ENCODE data around the gene VWA3A. TPM values are rescaled to one million over a fixed set of nuclear protein-coding genes. Genes with fewer than 3 reads are reported as not detected.
A peak's percentile ranks its signal among the peaks of the same experiment; 100 is the strongest.

VWA3A gene
- polyA plus RNA-seq, 2 of the 4 experiments (the other 2 are of a cell fraction), result 0.17 TPM; not detected in 1

DNA sequence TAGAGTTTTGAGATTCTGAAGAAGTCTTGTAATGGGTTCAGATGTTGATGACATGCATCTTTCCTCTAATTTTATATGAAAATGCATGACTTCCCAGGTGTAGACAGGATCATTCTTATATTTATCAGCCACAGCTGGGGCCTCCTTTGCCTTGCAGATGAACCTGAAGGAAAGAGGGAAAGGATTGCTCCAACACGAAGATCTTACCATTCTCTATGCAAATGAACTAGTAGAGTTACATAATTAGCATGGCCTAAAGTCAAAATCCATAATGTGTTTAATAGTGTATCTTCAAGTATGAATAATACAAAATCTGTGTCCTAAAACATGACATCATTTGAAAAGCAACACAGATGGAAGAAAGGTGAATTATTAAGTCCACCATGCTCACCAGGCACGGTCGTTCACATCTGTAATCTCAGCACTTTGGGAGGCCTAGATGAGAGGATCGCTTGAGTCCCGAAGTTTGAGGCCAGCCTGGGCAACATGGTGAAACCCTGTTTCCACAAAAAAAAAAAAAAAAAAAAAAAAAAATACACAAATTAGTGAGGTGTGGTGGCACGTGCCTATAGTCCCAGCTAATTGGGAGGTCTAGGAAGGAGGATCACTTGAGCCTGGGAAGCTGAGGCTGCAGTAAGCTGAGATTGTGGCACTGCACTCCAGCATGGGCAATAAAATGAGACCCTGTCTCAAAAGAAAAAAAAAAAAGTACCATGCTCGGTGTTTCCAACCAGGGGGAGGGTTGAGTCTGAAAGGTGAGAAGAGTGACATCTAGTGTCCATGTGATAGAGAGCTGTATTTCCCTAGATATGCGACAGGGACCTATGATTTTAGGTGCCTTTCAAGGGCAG lies 6.3 kb downstream of the VWA3A start:
- Histone ChIP-seq H3K4me1 (no peaks in the 10 kb centered on the region), H3K4me2 (peak overlapping the region; percentile 74), H3K27ac (no peak overlapping the region), H3K4me3 (no peak overlapping the region), H3K9me3 (no peaks in the 10 kb centered on the region)
- DNase-seq (ENCODE audit: low read depth in 1 of 2, low spot score in 1 of 2), result peak; percentile 66 to 80
- peak; percentile 43 for FAIRE-seq
- TF ChIP-seq SMC3 (IDR thresholded peaks at IDR 0.05) (peak; percentile 58; the same call in 2 of the 3 replicates), RAD21 (conservative IDR thresholded peaks at IDR 0.05 in 1 of 2, IDR thresholded peaks at IDR 0.05 in 1 of 2) (peak; percentile 63 to 76), MAX (IDR thresholded peaks at IDR 0.05) (0 out of 2 replicates have a peak, but pooled peaks have one; percentile 17), CTCF (IDR thresholded peaks at IDR 0.05) (peak; percentile 78), EHF (CRISPR knock-in tag; IDR thresholded peaks at IDR 0.05) (no peak)
- peak; percentile 94 to 97 for ATAC-seq
- 37% methylated on average over 8 of the region's 8 CpGs for WGBS (ENCODE audit: missing lambda C conversion rate)
- POLR2A ChIA-PET, result interaction anchor here (0.7 kb wide), 1 partner anchor 107 kb away, joined by 3 read pairs; the partner anchor contains the start of gene EEF2K
- CTCF ChIA-PET, result interaction anchor here (0.6 to 9.9 kb wide), 40 partner anchors 9 to 867 kb away, joined by 3 to 78 read pairs (median 4); partner anchors contain the start of genes MOSMO and PDZD9

DNA sequence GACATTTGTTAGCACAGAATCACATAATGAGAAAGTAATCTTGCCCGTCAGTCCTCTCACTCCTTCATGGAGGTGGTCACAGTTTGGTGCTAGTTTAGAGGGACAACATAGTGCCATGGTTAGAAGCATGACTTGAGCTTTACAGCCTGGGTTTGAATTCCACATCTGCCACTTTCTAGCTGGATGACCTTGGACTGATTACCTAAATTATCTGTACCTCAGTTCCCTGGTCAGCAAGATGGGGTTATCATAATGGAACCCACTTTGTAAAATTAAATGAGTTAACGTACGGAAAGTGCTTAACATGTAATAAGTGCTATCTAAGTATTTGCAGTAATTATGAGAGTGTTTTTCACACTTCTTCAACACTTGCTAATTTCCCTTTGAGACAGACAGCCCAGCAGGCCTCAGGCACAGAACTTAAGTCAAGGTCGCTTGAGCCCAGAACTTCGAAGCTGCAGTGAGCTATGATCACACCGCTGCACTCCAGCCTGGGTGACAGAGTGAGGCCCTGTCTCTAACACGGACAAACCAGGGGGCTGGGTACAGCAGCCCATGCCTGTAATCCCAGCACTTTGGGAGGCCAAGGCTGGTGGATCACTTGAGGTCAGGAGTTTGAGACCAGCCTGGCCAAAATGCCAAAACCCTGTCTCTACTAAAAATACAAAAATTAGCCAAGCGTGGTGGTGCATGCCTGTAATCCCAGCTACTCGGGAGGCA lies 7.1 kb downstream of the VWA3A start:
- peak; percentile 39 to 48; a peak in 4 of 6 replicates for ATAC-seq
- ChIA-PET CTCF (interaction anchor here (0.6 to 9.9 kb wide), 43 partner anchors 10 to 867 kb away, joined by 3 to 78 read pairs (median 4); partner anchors contain the start of genes MOSMO and PDZD9), POLR2A (interaction anchor here (0.7 kb wide), 1 partner anchor 106 kb away, joined by 3 read pairs; the partner anchor contains the start of gene EEF2K)
- peak overlapping the region; percentile 74; the same call in 2 of the 3 replicates for H3K4me2 ChIP-seq
- no peaks in the 10 kb centered on the region for H3K4me1 ChIP-seq
- H3K4me3 ChIP-seq, result no peak overlapping the region
- 68% methylated on average over 9 of the region's 9 CpGs for WGBS (ENCODE audit: missing lambda C conversion rate)
- H3K27ac ChIP-seq, result no peak overlapping the region
- DNase-seq (ENCODE audit: low read depth in 1 of 2, low spot score in 1 of 2), result no peak
- no peaks in the 10 kb centered on the region for H3K9me3 ChIP-seq
- FAIRE-seq, result no peak
- TF ChIP-seq MAX (IDR thresholded peaks at IDR 0.05) (0 out of 2 replicates have a peak, but pooled peaks have one; percentile 0), ATOH8 (CRISPR knock-in tag; IDR thresholded peaks at IDR 0.05; ENCODE audit: low read depth) (no peak), CTCF (IDR thresholded peaks at IDR 0.05) (no peak; the same call in 2 of the 3 replicates), KDM1A (IDR thresholded peaks at IDR 0.05; ENCODE audit: low read depth) (no peak), FOXS1 (CRISPR knock-in tag; IDR thresholded peaks at IDR 0.05) (no peak), HOXA7 (CRISPR knock-in tag; IDR thresholded peaks at IDR 0.05) (no peak), SREBF2 (IDR thresholded peaks at IDR 0.05) (no peak)

DNA sequence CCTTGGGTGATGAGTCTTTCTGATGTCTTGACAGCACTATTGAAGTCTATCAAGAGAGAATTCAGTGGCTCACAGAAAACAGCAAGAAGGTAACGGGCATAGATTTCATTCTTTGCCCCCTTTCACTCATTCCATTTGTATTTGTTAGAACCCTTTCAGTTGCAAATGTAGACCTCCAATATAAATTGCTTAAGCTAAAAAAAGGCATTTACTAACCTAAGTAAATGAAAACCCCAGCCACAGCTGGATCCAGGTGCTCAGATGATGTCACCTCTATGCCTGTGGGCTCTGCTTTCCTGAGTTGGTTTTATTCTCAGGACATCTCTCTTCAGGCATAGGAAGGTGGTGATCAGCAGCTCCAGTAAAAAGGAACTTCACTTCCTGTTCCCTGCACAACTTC lies 11.1 kb downstream of the VWA3A start:
- H3K4me2 ChIP-seq, result no peak overlapping the region
- no peak overlapping the region for H3K27ac ChIP-seq
- no peak for FAIRE-seq
- WGBS (ENCODE audit: missing lambda C conversion rate), result 70% methylated on average over 1 of the region's 1 CpG
- no peaks in the 10 kb centered on the region for H3K4me1 ChIP-seq
- H3K9me3 ChIP-seq, result no peaks in the 10 kb centered on the region
- POLR2A ChIA-PET, result no interaction called here
- CTCF ChIA-PET, result interaction anchor here (1.4 to 9.9 kb wide), 3 partner anchors 25 to 447 kb away, joined by 4 to 78 read pairs (median 16); no protein-coding TSS in a partner anchor
- no peak for ATAC-seq
- no peak for DNase-seq (ENCODE audit: low read depth in 1 of 2, low spot score in 1 of 2)
- H3K4me3 ChIP-seq, result no peak overlapping the region
- no peak for TF ChIP-seq ZNF302 (CRISPR knock-in tag; IDR thresholded peaks at IDR 0.05)
- no peak for TF ChIP-seq JUNB (IDR thresholded peaks at IDR 0.05)
- TF ChIP-seq RARB (CRISPR knock-in tag; IDR thresholded peaks at IDR 0.05), result no peak
- no peak for TF ChIP-seq KDM1A (IDR thresholded peaks at IDR 0.05; ENCODE audit: low read depth)
- no peak for TF ChIP-seq KDM5A (IDR thresholded peaks at IDR 0.05)
- TF ChIP-seq MAX (IDR thresholded peaks at IDR 0.05), result no peak
- no peak for TF ChIP-seq MAZ (IDR thresholded peaks at IDR 0.05; ENCODE audit: borderline replicate concordance, low read depth, low read length)
- TF ChIP-seq CEBPB (IDR thresholded peaks at IDR 0.05), result no peak
- no peak for TF ChIP-seq NPAS2 (CRISPR knock-in tag; IDR thresholded peaks at IDR 0.05; ENCODE audit: borderline replicate concordance)
- TF ChIP-seq EHMT2 (IDR thresholded peaks at IDR 0.05; ENCODE audit: low read depth), result no peak
- no peak for TF ChIP-seq RNF2 (IDR thresholded peaks at IDR 0.05; ENCODE audit: borderline replicate concordance, low read depth)
- no peak for TF ChIP-seq MAFK (IDR thresholded peaks at IDR 0.05; ENCODE audit: partially characterized antibody)
- no peak for TF ChIP-seq CHD2 (IDR thresholded peaks at IDR 0.05; ENCODE audit: low read length, partially characterized antibody)
- no peak for TF ChIP-seq GATA3 (IDR thresholded peaks at IDR 0.05; ENCODE audit: borderline replicate concordance)
- no peak for TF ChIP-seq MYC (IDR thresholded peaks at IDR 0.05; ENCODE audit: borderline replicate concordance, low read length)
- TF ChIP-seq ZSCAN20 (CRISPR knock-in tag; IDR thresholded peaks at IDR 0.05), result no peak
- no peak for TF ChIP-seq EHF (CRISPR knock-in tag; IDR thresholded peaks at IDR 0.05)

Measured in A549 (cell line).